HEK293 (cell line): ENCODE results near the gene XRCC2.

Experiments
- FEZF1 ChIP-seq: fragments of 450-650 bp; formaldehyde crosslinking; IDR thresholded peaks from 2 replicates; pipeline ENCODE4 v1.5.1; 2016; ENCODE audit warnings: missing biosample characterization, missing genetic modification characterization
- GFI1B ChIP-seq: fragments of 450-650 bp; formaldehyde crosslinking; IDR thresholded peaks from 2 replicates; pipeline ENCODE4 v1.5.1; 2016; ENCODE audit warnings: missing biosample characterization, missing genetic modification characterization
- GLIS1 ChIP-seq: fragments of 450-650 bp; formaldehyde crosslinking; IDR thresholded peaks from 2 replicates; pipeline ENCODE4 v1.5.1; 2016; ENCODE audit warnings: missing biosample characterization, missing genetic modification characterization
- MEIS1 ChIP-seq: sonication (generic); formaldehyde crosslinking; IDR thresholded peaks from 2 replicates; pipeline ENCODE4 v1.8.1; 2022; ENCODE audit warnings: missing genetic modification reagents, mild to moderate bottlenecking, borderline replicate concordance
- REPIN1 ChIP-seq: fragments of 450-650 bp; formaldehyde crosslinking; IDR thresholded peaks from 2 replicates; pipeline ENCODE4 v1.5.1; 2017; ENCODE audit warnings: missing biosample characterization, missing genetic modification characterization, low read depth
- TSHZ1 ChIP-seq: fragments of 450-650 bp; formaldehyde crosslinking; IDR thresholded peaks from 2 replicates; pipeline ENCODE4 v1.5.1; 2016; ENCODE audit warnings: missing biosample characterization, missing genetic modification characterization, borderline replicate concordance
- YY2 ChIP-seq: fragments of 450-650 bp; formaldehyde crosslinking; IDR thresholded peaks from 2 replicates; pipeline ENCODE4 v1.5.1; 2016; ENCODE audit warnings: missing biosample characterization, missing genetic modification characterization
- ZBTB1 ChIP-seq: fragments of 450-650 bp; formaldehyde crosslinking; IDR thresholded peaks from 2 replicates; pipeline ENCODE4 v1.5.1; 2016; ENCODE audit warnings: missing biosample characterization, missing genetic modification characterization
- ZBTB10 ChIP-seq: fragments of 450-650 bp; formaldehyde crosslinking; IDR thresholded peaks from 2 replicates; pipeline ENCODE4 v1.5.1; 2016; ENCODE audit warnings: missing biosample characterization, missing genetic modification characterization
- ZBTB21 ChIP-seq: fragments of 450-650 bp; formaldehyde crosslinking; IDR thresholded peaks from 2 replicates; pipeline ENCODE4 v1.5.1; 2017; ENCODE audit warnings: missing biosample characterization, missing genetic modification characterization
- ZNF146 ChIP-seq: fragments of 450-650 bp; formaldehyde crosslinking; IDR thresholded peaks from 2 replicates; pipeline ENCODE4 v1.5.1; 2016; ENCODE audit warnings: missing biosample characterization, missing genetic modification characterization
- ZNF175 ChIP-seq: fragments of 450-650 bp; formaldehyde crosslinking; IDR thresholded peaks from 2 replicates; pipeline ENCODE4 v1.5.1; 2016; ENCODE audit warnings: missing biosample characterization, missing genetic modification characterization
- ZNF239 ChIP-seq: fragments of 450-650 bp; formaldehyde crosslinking; IDR thresholded peaks from 2 replicates; pipeline ENCODE4 v1.5.1; 2016; ENCODE audit warnings: missing biosample characterization, missing genetic modification characterization
- ZNF292 ChIP-seq: fragments of 450-650 bp; formaldehyde crosslinking; IDR thresholded peaks from 2 replicates; pipeline ENCODE4 v1.5.1; 2016; ENCODE audit warnings: low read depth, missing biosample characterization, missing genetic modification characterization, borderline replicate concordance
- ZNF366 ChIP-seq: fragments of 450-650 bp; formaldehyde crosslinking; conservative IDR thresholded peaks from 2 replicates; pipeline ENCODE4 v1.5.1; 2016; ENCODE audit warnings: missing biosample characterization, missing genetic modification characterization
- ZNF394 ChIP-seq: fragments of 450-650 bp; formaldehyde crosslinking; IDR thresholded peaks from 2 replicates; pipeline ENCODE4 v1.5.1; 2016; ENCODE audit warnings: missing biosample characterization, missing genetic modification characterization, mild to moderate bottlenecking, moderate library complexity, borderline replicate concordance
- ZNF449 ChIP-seq: fragments of 450-650 bp; formaldehyde crosslinking; IDR thresholded peaks from 2 replicates; pipeline ENCODE4 v1.5.1; 2017; ENCODE audit warnings: missing biosample characterization, mild to moderate bottlenecking, missing genetic modification characterization, moderate library complexity
- ZNF529 ChIP-seq: fragments of 450-650 bp; formaldehyde crosslinking; IDR thresholded peaks from 2 replicates; pipeline ENCODE4 v1.5.1; 2017; ENCODE audit warnings: missing genetic modification characterization, missing biosample characterization; ENCODE audit not compliant: insufficient replicate concordance
- ZNF626 ChIP-seq: fragments of 450-650 bp; sonication (Bioruptor Pico); formaldehyde crosslinking; IDR thresholded peaks from 2 replicates; pipeline ENCODE4 v1.5.1; 2018; ENCODE audit warnings: missing biosample characterization, missing genetic modification characterization, inconsistent platforms
- ZNF639 ChIP-seq: fragments of 450-650 bp; formaldehyde crosslinking; IDR thresholded peaks from 2 replicates; pipeline ENCODE4 v1.5.1; 2016; ENCODE audit warnings: missing biosample characterization, missing genetic modification characterization
- ZNF654 ChIP-seq: fragments of 450-650 bp; formaldehyde crosslinking; IDR thresholded peaks from 2 replicates; pipeline ENCODE4 v1.5.1; 2016; ENCODE audit warnings: low read depth, missing biosample characterization, missing genetic modification characterization
- ZNF670 ChIP-seq: fragments of 450-650 bp; formaldehyde crosslinking; IDR thresholded peaks from 2 replicates; pipeline ENCODE4 v1.5.1; 2016; ENCODE audit warnings: missing biosample characterization, missing genetic modification characterization, low read depth
- ZNF692 ChIP-seq: fragments of 450-650 bp; formaldehyde crosslinking; IDR thresholded peaks from 2 replicates; pipeline ENCODE4 v1.5.1; 2016; ENCODE audit warnings: missing biosample characterization, missing genetic modification characterization
- ZNF776 ChIP-seq: fragments of 450-650 bp; formaldehyde crosslinking; IDR thresholded peaks from 2 replicates; pipeline ENCODE4 v1.5.0; 2017; ENCODE audit warnings: missing biosample characterization, missing genetic modification characterization, borderline replicate concordance
- ZNF837 ChIP-seq: fragments of 450-650 bp; formaldehyde crosslinking; IDR thresholded peaks from 2 replicates; pipeline ENCODE4 v1.5.1; 2016; ENCODE audit warnings: missing biosample characterization, missing genetic modification characterization
- ZNF843 ChIP-seq: fragments of 450-650 bp; formaldehyde crosslinking; IDR thresholded peaks from 2 replicates; pipeline ENCODE4 v1.5.1; 2016; ENCODE audit warnings: missing biosample characterization, missing genetic modification characterization
- ZSCAN5A ChIP-seq: fragments of 450-650 bp; formaldehyde crosslinking; IDR thresholded peaks from 2 replicates; pipeline ENCODE4 v1.5.1; 2016; ENCODE audit warnings: missing biosample characterization, missing genetic modification characterization

Gene XRCC2

GRCh38 chr7:152709287-152710152, 33.6 kb upstream of the XRCC2 start (continued):
- TF ChIP-seq ZBTB10 (tag by site-specific recombination) (0 out of 2 replicates have a peak, but pooled peaks have one; percentile 13), ZNF529 (tag by site-specific recombination) (peak; percentile 20), ZNF776 (tag by site-specific recombination) (no peak), ZNF692 (tag by site-specific recombination) (peak; percentile 86), GLIS1 (no peak), ZSCAN5A (tag by site-specific recombination) (no peak), ZNF239 (no peak), ZNF639 (tag by site-specific recombination) (peak; percentile 93; the same call in 1 of the 2 replicates), TSHZ1 (tag by site-specific recombination) (peak; percentile 94), ZNF626 (tag by site-specific recombination) (0 out of 2 replicates have a peak, but pooled peaks have one; percentile 59), ZNF175 (tag by site-specific recombination) (no peak), REPIN1 (tag by site-specific recombination) (no peak), ZNF394 (tag by site-specific recombination) (peak; percentile 86), ZNF837 (tag by site-specific recombination) (no peak), ZNF292 (tag by site-specific recombination) (no peak), ZNF670 (tag by site-specific recombination) (no peak), GFI1B (tag by site-specific recombination) (peak; percentile 48; the same call in 1 of the 2 replicates), ZNF449 (tag by site-specific recombination) (peak; percentile 44; the same call in 1 of the 2 replicates), ZNF843 (tag by site-specific recombination) (peak; percentile 88), YY2 (tag by site-specific recombination) (no peak), ZNF654 (tag by site-specific recombination) (0 out of 2 replicates have a peak, but pooled peaks have one; percentile 11), ZNF366 (tag by site-specific recombination) (peak; percentile 98), MEIS1 (no peak), ZBTB21 (tag by site-specific recombination) (peak; percentile 99), FEZF1 (peak; percentile 73), ZNF146 (peak; percentile 34; the same call in 1 of the 2 replicates), ZBTB1 (tag by site-specific recombination) (no peak)
